Fibroblast of skin of abdomen (primary cell): ENCODE measurements around the gene FSCN2.

Experiments used
- DNase-seq: peaks from one replicate; pipeline ENCODE4 v3.0.0-alpha.2; 2013

Gene FSCN2

GRCh38 chr17:81542431-81543338 is 14.5 kb downstream of the FSCN2 start:
- DNase-seq, result no peak

- no peak for DNase-seq
These were observed 15.1 kb downstream of the FSCN2 start for GRCh38 chr17:81543339-81543675.

DNA sequence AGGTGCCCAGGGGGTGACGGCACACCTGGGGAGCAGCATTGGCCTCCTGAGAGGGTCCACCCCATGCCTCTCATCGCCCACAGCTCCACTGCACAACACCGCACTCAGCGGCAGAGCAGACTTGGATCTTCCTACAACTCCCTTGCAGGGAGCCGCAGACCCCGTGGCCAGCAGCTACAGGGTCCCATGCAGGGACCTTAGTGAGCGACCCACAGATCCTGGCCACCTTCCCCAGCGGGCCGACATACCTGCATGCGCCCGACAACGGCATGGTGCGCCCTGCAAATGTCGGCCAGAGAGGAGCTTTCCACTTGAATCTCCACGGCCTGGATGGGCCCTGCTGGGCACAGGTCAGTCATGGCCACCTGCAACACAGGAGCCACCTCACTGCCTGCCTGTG is 15.6 kb downstream of the FSCN2 start:
- DNase-seq, result no peak

DNA sequence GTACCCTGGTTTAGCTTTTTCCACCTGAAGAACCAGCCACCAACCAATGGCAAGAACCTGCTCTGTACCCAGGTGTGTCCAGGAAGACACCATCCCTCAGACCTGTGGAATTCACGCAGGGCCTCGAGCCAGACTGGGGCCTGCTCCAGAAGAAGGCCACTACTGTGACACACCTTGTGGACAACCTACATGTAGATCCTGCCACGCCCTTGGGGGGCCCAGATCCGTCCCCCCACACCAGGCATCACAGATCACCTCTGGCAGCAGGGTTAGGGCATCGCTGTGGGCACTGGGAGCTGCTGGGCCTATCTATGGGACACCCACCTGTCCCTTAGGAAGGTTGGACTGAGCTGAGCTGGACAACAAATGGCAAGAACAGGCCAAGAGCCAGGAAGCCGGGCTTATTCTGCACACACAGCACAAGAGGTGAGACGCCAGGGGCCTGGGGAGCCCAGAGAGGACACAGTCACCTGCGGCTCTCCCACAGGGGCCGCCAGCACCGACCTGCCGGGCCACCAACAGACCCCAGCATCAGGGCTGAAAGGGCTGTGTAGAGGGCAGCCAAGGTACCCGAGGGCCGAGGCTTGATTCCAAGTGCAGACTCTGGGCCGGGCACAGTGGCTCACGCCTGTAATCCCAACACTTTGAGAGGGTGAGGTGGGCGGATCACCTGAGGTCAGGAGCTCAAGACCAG is 16.3 kb downstream of the FSCN2 start:
- no peak for DNase-seq

DNA sequence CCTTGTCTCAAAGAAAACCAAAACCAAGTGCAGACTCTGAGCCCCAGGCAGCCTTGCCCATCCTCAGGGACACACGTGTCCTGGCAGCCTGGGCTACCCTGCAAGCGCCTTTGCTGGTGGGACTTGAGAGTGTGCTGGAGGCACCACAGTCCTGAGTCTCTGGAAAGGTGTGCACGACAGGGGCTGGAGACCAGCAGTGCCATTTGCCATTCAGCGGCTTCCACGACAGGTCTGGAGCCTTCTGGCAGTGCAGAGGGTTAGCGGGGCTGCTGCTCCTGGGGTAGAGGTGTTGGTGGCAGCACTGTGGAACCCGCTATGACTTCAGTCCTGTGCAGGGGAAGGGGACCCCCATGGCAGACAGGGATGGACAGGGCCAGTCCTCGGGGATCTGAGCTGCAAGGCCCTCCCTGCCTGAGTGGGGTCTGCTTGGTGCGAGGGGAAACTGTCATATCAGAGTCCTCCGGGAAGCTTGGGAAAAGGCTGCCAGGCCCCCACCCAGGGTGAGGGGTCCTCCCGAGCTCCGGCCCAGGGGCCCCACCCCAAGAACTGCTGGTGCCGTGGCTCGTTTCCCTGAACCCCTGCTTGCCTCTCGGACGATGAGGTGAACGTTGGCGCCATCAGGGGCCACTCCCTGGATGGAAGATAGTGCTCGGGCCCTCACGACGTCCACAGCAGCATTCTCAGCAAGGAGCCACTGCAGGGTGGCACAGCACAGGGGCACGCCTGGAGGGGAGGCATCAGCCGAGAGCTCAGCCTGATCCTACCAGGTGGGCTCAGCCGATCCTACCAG is 17.2 kb downstream of the FSCN2 start:
- DNase-seq, result no peak

- no peak for DNase-seq
These were observed 18.9 kb downstream of the FSCN2 start for GRCh38 chr17:81546906-81547613.

DNA sequence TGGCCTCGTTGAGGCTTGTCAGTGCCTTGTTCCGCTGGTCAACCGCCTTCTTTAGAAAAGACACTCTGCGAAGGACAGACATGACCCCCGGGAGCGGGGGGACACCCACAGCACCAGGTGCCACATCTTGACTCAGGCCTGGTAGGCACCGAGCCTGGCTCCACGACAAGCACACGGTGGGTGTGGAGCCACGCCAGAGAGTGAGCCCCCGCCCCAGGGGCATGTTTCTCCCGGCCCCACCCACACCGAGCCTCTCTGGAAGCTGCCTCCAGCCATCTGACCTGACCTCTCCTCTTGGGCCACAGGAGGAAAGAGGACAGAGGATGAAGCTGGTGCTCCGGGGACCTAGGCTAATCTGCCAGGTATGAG is 19.4 kb downstream of the FSCN2 start:
- DNase-seq, result no peak

DNA sequence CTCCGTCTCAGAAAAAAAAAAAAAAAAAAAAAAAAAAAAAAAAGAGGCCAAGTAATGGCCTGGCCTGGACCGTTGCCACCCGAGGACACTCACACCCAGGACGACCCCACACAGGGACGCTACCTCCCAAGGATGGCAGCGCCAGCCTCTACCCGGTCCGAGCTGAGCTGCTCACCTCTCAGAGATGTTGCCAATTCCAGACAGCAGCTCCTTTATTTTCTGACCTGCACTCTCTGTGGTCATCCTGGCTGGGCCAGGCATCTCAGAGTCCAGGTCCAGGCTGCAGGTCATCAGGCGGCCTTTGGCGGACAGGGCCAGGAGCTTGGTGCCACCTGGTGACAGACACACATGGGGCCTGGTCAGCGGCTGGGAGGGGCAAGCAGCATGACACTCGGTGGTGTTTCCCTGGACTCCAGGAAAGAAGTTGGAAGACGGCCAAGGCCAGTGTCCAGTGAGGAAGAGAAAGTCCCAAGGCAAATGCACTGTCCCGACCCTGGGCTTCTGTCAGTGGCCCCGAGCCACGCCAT is 20.9 kb downstream of the FSCN2 start:
- no peak for DNase-seq

DNA sequence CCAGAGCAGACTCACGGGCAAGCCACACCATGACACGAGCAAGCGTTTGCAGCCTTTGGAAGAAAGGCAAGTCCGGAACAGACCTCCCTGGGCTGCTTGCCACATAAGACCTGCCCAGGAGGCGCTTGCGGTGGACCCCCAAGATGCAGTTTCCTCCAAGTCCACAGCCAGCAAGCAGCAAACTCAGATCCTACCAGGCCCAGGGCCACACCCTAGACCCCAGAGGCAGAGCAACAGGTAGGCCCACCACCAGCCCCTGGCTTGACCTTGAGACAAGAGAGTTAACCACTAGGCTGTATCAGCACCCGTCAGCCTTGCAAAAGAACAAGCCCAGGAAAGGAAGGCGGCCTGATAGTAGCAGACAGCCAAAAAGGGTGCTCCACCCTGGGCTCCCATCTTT is 21.6 kb downstream of the FSCN2 start:
- no peak for DNase-seq

DNA sequence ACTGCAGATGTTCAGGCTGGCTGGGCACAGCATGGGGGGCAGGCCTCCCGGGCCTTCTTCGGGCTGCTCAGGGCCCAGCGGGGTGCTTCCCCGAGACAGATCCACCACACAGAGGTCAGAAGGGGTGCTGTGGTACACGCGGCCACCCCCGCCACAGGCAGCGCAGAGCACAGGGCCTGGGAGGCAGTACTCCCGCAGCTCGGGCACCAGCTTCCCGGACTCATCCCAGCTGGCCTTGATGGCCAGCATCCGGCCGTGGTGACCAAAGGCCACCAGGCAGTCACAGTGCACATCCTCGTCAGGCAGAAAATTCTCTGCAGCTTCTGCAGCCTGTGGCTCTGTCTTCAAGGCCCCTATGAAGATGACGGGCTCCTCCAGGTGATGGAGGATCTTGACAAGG is 22.1 kb downstream of the FSCN2 start:
- DNase-seq, result no peak

GRCh38 chr17:81550830-81551457 is 22.8 kb downstream of the FSCN2 start:
- DNase-seq, result no peak

- no peak for DNase-seq
These were observed 23.5 kb downstream of the FSCN2 start for GRCh38 chr17:81551458-81552243.

DNA sequence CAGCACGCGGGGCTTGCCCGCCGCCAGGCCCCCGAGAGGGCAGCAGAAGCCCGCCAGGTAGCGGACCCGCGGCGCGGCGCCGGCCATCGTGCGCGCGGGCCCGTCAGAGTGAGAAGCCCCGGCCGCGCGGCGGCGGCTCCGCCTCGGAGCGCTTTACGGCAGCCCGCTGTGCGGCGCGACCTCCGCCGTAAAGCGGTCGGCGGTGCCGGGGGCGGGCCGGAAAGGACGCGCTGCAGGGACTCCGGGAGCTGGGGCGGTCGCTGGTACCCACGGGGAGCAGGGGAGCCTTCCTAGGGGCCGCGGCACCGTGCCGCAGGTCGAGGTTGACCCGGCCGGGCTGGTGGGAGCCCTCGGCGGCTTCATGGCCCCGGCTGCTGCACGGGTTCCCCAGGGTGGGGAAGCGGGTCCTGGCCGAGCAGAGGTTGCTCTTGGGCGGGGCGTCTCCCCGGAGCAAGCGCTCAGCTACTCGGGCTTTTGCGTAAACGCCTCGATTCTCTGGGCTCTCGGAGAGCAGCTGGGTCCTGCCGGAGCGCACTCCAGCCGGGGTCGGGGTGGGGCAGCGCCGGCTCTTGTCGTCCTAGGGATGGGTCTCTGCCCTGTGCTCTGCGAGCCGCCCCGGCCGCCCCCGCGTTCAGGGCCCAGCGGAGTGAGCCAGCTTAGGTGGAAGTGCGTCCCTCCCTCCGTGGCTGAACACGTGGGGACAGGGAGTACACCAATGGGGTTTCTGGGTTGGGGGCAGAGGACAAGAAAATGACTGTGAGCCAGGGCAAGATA is 24.3 kb downstream of the FSCN2 start, which contains the start of gene FAAP100:
TSS of gene FAAP100 (minus strand) at position 110 of the 774 bp plus-strand sequence. CDS start at position 87, 23 bp downstream.
- DNase-seq, result peak; percentile 78

GRCh38 chr17:81553018-81553615 is 24.9 kb downstream of the FSCN2 start:
- peak; percentile 75 for DNase-seq

DNA sequence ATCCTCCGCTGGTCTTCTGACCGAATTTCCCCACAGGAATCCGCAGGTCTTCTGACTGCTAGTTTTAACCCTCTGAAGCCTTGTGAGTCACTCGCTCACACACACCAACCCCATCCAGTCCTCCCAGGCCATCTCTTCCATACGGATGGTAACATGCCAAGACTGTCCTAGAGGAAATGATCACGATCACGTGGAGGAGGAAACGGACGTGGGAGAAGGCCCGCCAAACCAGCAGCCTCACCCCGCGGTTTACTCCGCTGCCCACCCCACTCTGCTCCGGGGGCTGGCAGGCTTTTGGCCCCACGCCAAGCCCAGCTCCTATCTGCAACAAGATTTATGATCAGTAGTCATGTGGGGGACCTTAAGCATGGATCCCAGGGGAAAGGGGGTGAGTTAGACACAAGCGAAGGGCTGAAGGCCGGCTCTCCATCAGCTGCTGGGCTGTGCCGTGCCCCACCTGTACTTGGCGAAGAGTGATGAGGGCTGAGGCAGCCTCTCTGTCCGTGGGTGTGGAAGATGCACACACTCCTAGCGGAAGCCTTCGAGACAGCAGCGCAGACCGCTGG is 25.5 kb downstream of the FSCN2 start:
- peak; percentile 97 for DNase-seq

- DNase-seq, result no peak
These were observed 28.1 kb downstream of the FSCN2 start for GRCh38 chr17:81556175-81556691.

DNA sequence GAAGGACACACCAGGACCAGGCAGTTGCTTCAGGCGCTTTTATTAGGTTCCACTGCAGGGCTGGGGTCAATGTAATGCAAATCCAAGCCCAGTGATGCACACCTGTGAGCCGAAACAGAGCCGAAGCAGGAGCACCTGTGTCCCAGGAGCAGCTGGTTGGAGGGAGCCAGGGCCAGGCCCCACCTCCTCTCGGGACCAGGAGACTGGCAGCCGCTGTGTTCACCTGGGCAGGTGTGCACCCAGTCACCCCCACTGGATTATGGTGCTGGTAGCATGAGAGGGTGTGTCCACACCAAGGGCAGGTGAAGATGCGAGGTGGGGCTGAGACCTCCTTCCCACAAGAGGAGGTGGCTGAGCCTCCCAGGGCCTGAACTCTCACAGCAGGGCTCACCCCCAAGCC is 28.7 kb downstream of the FSCN2 start:
- no peak for DNase-seq

DNA sequence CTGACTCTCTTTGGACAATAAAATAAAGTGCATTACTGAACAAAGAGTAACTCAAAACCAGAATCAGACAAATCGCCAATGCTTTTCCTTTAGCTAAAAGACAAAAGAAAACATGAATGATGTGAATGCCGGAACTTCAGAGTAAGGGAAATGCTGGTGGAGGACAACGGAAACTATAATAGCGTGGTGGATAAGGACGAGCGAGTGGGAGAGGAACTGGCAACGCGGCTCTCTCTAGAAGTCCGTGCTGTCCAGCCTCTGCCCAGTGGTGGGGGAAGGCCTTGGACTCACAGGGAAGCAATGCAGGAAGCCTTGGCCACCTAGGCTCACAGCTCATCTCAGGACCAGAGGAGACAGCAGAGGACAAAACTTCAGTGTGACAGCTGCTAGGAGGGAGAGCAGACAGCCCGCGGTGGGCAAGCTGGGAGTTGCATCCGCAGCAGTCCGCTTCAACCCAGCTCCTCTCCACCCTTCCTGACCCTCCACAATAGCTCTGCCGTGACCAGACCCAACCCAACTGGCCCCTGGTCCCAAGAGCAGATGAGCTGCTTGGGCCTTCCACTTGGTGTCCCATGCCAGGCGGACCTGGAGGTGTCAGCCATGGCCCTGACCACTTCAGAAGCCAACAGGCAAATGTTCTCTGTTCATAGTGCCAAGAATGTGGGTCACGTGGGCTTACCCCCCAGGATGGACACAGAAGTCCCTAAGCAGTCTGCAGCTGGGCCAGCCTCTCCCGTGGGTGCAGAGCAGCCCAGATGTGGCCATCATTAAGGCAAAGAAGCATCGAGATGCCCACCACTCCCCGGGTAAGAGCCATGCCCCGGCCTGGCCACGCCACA is 29.3 kb downstream of the FSCN2 start:
- no peak for DNase-seq
